Measurements from ENCODE around the gene NKAIN1.

Gene NKAIN1

DNA sequence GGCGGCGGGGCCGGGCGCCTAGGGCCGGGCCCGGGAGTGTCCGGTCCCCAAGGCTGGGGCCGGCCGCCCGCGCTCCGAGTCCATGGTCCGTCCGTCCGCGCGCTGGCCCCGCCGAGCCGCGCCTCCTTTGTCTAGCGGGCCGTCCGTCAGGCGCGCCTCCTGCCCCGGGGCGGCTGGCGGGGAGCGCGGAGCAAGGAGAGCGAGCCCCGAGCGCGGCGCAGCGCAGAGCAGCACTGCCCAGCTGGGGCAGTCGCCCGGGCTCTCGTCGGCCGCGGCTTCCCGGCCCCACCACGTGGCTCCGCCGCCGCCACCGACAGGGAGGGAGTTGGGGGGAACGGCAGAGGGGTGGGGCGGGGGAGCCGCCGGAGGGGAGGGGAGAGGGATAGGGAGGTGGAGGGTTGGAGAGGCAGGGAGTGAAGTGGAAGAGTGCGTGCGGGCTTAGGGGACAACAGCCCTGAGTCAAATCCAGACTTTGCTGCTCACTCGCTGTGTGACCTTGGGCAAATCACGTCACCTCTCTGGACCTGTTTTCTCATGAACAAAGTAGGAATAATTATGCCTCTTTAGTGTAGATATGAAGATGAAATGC, at the start of gene NKAIN1:
Gene NKAIN1 (minus strand): TSS at position 235 of the 589 bp plus-strand sequence. CDS start 340 bp downstream, outside the sequence.
- TF ChIP-seq TAF1 (IDR thresholded peaks at IDR 0.05; ENCODE audit: low read depth) (no peak), EP300 (IDR thresholded peaks at IDR 0.05; ENCODE audit: borderline replicate concordance) (no peak), CREB1 (IDR thresholded peaks at IDR 0.05; ENCODE audit: low read depth) (no peak), FOXM1 (IDR thresholded peaks at IDR 0.05; ENCODE audit: borderline replicate concordance, low read depth) (no peak), EGR1 (IDR thresholded peaks at IDR 0.05) (no peak), NFIC (IDR thresholded peaks at IDR 0.05) (no peak), RAD21 (IDR thresholded peaks at IDR 0.05; ENCODE audit: low read depth) (no peak), YY1 (IDR thresholded peaks at IDR 0.05; ENCODE audit: low read depth) (no peak), TCF12 (IDR thresholded peaks at IDR 0.05; ENCODE audit: low read depth) (no peak), CEBPB (IDR thresholded peaks at IDR 0.05) (no peak), TEAD4 (IDR thresholded peaks at IDR 0.05) (no peak), ZBTB7A (IDR thresholded peaks at IDR 0.05; ENCODE audit: low read depth) (no peak)
- TF ChIP-seq, protein P1, sequence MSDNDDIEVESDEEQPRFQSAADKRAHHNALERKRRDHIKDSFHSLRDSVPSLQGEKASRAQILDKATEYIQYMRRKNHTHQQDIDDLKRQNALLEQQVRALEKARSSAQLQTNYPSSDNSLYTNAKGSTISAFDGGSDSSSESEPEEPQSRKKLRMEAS (IDR thresholded peaks at IDR 0.05) = no peak; the same call in 1 of the 2 replicates
- TF ChIP-seq, protein P2, sequence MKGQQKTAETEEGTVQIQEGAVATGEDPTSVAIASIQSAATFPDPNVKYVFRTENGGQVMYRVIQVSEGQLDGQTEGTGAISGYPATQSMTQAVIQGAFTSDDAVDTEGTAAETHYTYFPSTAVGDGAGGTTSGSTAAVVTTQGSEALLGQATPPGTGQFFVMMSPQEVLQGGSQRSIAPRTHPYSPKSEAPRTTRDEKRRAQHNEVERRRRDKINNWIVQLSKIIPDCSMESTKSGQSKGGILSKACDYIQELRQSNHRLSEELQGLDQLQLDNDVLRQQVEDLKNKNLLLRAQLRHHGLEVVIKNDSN (IDR thresholded peaks at IDR 0.05) = no peak
- TF ChIP-seq, protein P3, sequence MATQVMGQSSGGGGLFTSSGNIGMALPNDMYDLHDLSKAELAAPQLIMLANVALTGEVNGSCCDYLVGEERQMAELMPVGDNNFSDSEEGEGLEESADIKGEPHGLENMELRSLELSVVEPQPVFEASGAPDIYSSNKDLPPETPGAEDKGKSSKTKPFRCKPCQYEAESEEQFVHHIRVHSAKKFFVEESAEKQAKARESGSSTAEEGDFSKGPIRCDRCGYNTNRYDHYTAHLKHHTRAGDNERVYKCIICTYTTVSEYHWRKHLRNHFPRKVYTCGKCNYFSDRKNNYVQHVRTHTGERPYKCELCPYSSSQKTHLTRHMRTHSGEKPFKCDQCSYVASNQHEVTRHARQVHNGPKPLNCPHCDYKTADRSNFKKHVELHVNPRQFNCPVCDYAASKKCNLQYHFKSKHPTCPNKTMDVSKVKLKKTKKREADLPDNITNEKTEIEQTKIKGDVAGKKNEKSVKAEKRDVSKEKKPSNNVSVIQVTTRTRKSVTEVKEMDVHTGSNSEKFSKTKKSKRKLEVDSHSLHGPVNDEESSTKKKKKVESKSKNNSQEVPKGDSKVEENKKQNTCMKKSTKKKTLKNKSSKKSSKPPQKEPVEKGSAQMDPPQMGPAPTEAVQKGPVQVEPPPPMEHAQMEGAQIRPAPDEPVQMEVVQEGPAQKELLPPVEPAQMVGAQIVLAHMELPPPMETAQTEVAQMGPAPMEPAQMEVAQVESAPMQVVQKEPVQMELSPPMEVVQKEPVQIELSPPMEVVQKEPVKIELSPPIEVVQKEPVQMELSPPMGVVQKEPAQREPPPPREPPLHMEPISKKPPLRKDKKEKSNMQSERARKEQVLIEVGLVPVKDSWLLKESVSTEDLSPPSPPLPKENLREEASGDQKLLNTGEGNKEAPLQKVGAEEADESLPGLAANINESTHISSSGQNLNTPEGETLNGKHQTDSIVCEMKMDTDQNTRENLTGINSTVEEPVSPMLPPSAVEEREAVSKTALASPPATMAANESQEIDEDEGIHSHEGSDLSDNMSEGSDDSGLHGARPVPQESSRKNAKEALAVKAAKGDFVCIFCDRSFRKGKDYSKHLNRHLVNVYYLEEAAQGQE (IDR thresholded peaks at IDR 0.05; ENCODE audit: low read depth) = no peak

DNA sequence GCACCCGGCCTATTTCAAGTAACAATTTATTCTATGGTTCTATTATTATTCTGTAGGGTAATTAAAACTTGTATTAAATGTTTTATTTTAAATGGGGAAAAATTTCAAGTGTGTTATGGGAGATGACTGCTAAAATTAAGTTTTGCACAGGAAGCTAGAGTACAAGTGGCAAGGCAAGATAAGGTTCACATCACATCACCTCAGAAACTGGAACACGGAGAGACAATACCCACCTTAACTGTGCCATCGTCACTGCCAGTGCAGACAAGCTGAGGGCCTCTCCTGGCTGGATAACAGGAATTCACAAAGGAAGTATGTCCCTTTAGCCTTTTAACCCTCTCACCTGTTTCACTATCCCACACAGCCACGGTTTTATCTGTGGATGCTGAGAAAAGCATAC, 49.3 kb upstream of the NKAIN1 start:
- no peak for TF ChIP-seq TAF1 (IDR thresholded peaks at IDR 0.05; ENCODE audit: low read depth)
- TF ChIP-seq, protein P1 (IDR thresholded peaks at IDR 0.05) = no peak
- no peak for TF ChIP-seq TEAD4 (IDR thresholded peaks at IDR 0.05)
- TF ChIP-seq, protein P3 (IDR thresholded peaks at IDR 0.05; ENCODE audit: low read depth) = no peak
- TF ChIP-seq CEBPB (IDR thresholded peaks at IDR 0.05) = no peak
- TF ChIP-seq YY1 (IDR thresholded peaks at IDR 0.05; ENCODE audit: low read depth) = no peak
- no peak for TF ChIP-seq NFIC (IDR thresholded peaks at IDR 0.05)
- TF ChIP-seq, protein P2 (IDR thresholded peaks at IDR 0.05) = no peak
- no peak for TF ChIP-seq FOXM1 (IDR thresholded peaks at IDR 0.05; ENCODE audit: borderline replicate concordance, low read depth)
- TF ChIP-seq EGR1 (IDR thresholded peaks at IDR 0.05) = no peak

DNA sequence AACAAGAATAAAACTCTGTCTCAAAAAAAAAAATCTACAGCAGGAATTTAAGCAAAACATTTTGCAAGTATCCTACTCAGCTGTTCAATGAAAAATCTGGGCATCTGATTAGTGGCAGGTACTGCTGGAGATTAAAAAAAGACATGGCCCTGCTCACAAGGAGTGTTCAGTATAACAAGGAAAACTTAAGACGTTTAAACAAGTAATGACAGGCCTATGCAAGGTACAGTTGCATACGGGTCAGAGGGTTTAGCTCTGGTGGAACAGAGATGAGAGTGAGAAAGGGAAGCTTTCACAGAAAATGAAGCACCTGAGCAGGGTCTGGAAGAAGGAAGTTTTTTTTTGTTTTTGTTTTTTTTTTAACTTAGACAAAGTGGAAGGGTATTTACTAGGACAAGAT, 33.9 kb upstream of the NKAIN1 start:
- TF ChIP-seq TCF12 (IDR thresholded peaks at IDR 0.05; ENCODE audit: low read depth) (no peak), TEAD4 (IDR thresholded peaks at IDR 0.05) (no peak), NFIC (IDR thresholded peaks at IDR 0.05) (no peak), YY1 (IDR thresholded peaks at IDR 0.05; ENCODE audit: low read depth) (no peak), EP300 (IDR thresholded peaks at IDR 0.05; ENCODE audit: borderline replicate concordance) (no peak), EGR1 (IDR thresholded peaks at IDR 0.05) (no peak), CEBPB (IDR thresholded peaks at IDR 0.05) (no peak), TAF1 (IDR thresholded peaks at IDR 0.05; ENCODE audit: low read depth) (no peak), FOXM1 (IDR thresholded peaks at IDR 0.05; ENCODE audit: borderline replicate concordance, low read depth) (no peak), ZBTB7A (IDR thresholded peaks at IDR 0.05; ENCODE audit: low read depth) (no peak), CREB1 (IDR thresholded peaks at IDR 0.05; ENCODE audit: low read depth) (no peak), RAD21 (IDR thresholded peaks at IDR 0.05; ENCODE audit: low read depth) (no peak)
- TF ChIP-seq, protein P1 (IDR thresholded peaks at IDR 0.05) = no peak
- TF ChIP-seq, protein P2 (IDR thresholded peaks at IDR 0.05) = no peak
- TF ChIP-seq, protein P3 (IDR thresholded peaks at IDR 0.05; ENCODE audit: low read depth) = no peak

Data from Ishikawa (cell line).